BE2C (cell line): ENCODE results near the gene RAI1.

Source experiments
- DNase-seq: peaks from one replicate; pipeline ENCODE4 v3.0.0-alpha.2; 2020
- H3K27me3 ChIP-seq: fragments of 250-450 bp; sonication (Bioruptor Pico); 2 replicates; pipeline ENCODE4 v1.5.1; 2020; ENCODE audit warnings: mild to moderate bottlenecking
- H3K36me3 ChIP-seq: fragments of 250-450 bp; sonication (Bioruptor Pico); 2 replicates; pipeline ENCODE4 v1.5.1; 2020; ENCODE audit warnings: mild to moderate bottlenecking
- H3K4me1 ChIP-seq: fragments of 250-450 bp; sonication (Bioruptor Pico); 2 replicates; pipeline ENCODE4 v1.5.1; 2020
- H3K4me3 ChIP-seq: 2 replicates; pipeline ENCODE4 v1.5.1; 2011; ENCODE audit warnings: low read depth, low read length
- H3K9me3 ChIP-seq: fragments of 250-450 bp; sonication (Bioruptor Pico); 2 replicates; pipeline ENCODE4 v1.5.1; 2020
- TF ChIP-seq, protein P1 (sequence below): IDR thresholded peaks from 2 replicates; pipeline ENCODE4 v1.5.1; 2012; ENCODE audit warnings: mild to moderate bottlenecking, low read depth, low read length

Gene RAI1

DNA sequence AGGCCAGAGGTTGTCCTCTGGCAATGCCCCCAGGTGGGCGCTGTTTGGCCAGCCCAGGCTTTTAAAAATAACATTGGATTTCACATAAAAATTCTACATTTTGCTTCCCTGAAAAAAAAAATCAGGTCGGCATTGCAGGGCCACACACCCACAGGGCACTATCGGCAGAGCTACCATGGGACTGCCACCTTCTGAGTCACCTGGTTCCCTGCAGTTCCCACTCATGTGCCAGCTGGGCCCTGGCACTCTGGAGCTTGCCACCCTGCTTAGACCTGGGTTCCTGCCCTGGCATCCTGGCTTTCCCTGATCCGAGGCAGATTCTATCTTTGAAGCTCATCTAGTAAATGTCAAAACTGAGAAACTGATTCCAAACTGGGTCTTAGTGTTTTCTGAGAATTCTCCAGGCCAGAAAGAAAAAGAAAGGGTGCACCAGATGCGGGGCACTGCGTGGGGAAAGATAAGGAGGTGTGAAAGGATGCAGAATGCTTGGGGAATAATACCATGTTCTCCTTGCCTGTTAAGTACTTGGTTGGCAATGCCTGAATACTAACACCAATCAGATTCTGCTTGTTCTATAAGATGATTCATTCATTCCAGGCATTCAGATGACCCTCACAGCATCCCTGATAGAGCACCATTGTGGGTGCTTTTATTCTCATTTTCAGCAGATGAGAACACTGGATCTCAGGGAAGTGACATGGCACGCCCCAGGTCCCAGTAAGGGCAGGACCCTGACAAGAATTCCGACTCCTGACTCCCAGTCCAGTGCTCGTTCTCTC lies 51.8 kb downstream of the RAI1 start:
- TF ChIP-seq, protein P1, sequence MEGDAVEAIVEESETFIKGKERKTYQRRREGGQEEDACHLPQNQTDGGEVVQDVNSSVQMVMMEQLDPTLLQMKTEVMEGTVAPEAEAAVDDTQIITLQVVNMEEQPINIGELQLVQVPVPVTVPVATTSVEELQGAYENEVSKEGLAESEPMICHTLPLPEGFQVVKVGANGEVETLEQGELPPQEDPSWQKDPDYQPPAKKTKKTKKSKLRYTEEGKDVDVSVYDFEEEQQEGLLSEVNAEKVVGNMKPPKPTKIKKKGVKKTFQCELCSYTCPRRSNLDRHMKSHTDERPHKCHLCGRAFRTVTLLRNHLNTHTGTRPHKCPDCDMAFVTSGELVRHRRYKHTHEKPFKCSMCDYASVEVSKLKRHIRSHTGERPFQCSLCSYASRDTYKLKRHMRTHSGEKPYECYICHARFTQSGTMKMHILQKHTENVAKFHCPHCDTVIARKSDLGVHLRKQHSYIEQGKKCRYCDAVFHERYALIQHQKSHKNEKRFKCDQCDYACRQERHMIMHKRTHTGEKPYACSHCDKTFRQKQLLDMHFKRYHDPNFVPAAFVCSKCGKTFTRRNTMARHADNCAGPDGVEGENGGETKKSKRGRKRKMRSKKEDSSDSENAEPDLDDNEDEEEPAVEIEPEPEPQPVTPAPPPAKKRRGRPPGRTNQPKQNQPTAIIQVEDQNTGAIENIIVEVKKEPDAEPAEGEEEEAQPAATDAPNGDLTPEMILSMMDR, result no peak
- Histone ChIP-seq H3K9me3 (no peaks in the 10 kb centered on the region), H3K27me3 (no peaks in the 10 kb centered on the region), H3K36me3 (no peaks in the 10 kb centered on the region), H3K4me3 (no peak overlapping the region), H3K4me1 (peaks cover 5% of the 10 kb centered on the region)
- DNase-seq, result no peak

DNA sequence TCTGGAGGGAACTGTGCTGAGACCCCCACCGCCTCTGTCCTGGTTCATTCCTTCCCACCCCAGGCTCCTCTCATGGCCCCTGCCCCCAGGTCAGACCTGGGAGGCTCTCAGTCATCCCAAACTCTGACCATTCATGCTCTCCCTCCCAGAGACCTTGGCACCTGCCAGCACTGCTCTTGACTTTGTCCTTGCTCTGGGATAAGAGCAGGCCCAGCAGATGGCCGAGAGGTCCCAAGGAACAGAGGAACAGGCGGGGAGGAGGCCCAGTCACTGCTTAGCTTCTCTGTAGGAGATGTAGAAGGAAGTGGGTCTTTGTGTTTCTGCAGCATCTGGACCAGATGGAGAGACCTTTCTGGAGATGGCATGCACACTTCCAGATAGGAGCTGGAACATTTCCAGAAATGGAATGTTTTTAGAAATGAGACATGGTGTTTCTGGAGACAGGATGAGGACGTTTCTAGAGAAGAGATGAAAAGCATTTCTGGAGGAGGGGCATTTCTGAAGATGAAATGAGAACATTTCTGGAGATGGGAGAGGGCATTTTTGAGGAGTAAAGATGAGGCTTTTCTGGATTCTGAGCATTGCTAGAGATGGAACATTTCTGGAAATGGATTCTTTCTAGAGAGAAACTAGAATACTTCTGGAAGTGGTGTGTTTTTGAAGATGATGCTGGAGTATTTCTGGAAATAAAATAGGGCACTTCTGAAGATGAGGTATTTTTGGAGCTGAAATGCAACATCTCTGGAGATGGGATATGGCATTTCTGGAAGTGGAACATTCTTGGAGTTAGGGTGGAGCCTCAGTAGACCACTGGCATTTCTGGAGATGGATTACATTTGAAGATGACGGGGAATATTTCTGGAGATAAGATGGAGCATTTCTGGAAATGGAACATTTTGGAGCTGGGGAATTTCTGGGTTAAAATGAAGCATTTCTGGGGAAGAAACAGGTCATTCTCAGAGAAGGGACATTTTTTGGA lies 55.2 kb downstream of the RAI1 start:
- TF ChIP-seq, protein P1, result no peak
- DNase-seq, result no peak
- Histone ChIP-seq H3K36me3 (no peaks in the 10 kb centered on the region), H3K9me3 (no peaks in the 10 kb centered on the region), H3K4me3 (no peak overlapping the region), H3K27me3 (no peaks in the 10 kb centered on the region), H3K4me1 (peaks cover 26% of the 10 kb centered on the region)

DNA sequence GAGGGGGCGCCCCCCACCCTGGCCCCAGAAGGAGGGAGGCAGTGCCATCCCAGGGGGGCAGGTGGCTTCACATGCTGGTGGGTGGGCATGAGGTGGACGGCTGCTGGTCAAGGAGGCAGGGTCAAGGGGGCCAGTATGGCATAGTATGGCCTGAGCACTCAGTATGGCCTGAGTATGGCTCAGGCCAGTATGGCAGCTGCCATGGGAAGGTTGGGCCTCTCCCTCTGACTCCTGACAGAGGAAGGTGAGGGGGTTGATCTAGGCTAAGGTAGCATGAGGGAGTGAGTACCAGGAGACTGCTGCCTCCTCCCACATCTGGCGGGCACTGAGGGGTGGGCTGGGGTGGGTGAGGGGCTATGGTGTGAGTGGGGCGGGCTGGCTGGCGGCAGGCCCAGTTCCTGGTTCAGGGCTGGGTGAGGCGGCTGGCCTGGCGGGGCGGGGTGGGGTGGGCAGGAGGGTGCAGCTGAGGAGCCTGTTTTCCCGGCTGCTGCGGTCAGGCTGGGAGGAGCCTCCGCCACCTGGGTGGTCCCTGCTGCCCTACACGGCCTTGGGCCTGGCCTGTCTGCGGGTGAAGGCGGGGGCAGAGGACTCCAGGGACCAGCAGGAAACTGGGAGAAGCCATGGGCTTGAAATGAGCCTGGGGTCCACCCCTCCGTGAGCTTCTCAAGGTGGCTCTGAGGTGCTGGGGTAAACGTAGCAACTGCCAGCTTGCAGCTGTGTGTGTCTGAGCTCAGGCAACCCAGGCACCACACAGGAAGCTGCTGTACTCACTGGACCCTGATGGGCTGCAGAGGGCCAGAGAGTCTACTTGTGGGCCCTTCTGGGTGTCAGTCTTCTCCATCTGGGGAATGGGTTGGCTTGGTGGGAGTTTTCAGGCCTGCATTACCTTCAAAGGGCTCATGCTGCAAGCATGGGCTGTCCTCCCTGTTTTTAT lies 57.0 kb downstream of the RAI1 start:
- TF ChIP-seq, protein P1, result no peak
- peak; percentile 57 for DNase-seq

DNA sequence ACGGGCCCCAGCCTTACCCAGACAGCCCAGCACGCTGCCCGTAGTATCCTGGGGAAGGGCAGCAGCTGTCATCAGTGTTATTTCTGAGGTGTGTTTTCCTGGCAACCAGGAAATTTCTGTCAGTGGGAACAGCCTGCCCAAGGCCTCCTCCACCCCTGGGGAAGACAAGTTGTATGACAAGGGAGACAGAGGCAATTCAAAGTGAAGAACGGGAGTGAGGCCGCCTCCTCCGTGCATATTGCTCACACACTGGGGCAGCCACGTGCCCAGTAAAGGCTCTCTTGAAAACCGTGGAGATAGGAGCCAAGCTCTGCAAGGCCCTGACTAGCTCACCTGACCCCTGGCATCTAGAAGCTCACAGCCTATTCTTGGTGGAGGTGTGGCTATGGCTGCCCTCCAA lies 57.6 kb downstream of the RAI1 start:
- H3K36me3 ChIP-seq, result no peaks in the 10 kb centered on the region
- DNase-seq, result no peak
- no peak overlapping the region for H3K4me3 ChIP-seq
- peaks cover 26% of the 10 kb centered on the region for H3K4me1 ChIP-seq
- H3K9me3 ChIP-seq, result no peaks in the 10 kb centered on the region
- H3K27me3 ChIP-seq, result no peaks in the 10 kb centered on the region
- TF ChIP-seq, protein P1, result no peak

More for the DNA sequence above, 57.0 kb downstream of the RAI1 start:
- no peaks in the 10 kb centered on the region for H3K27me3 ChIP-seq
- peaks cover 26% of the 10 kb centered on the region for H3K4me1 ChIP-seq
- H3K9me3 ChIP-seq, result no peaks in the 10 kb centered on the region
- H3K36me3 ChIP-seq, result no peaks in the 10 kb centered on the region
- no peak overlapping the region for H3K4me3 ChIP-seq

DNA sequence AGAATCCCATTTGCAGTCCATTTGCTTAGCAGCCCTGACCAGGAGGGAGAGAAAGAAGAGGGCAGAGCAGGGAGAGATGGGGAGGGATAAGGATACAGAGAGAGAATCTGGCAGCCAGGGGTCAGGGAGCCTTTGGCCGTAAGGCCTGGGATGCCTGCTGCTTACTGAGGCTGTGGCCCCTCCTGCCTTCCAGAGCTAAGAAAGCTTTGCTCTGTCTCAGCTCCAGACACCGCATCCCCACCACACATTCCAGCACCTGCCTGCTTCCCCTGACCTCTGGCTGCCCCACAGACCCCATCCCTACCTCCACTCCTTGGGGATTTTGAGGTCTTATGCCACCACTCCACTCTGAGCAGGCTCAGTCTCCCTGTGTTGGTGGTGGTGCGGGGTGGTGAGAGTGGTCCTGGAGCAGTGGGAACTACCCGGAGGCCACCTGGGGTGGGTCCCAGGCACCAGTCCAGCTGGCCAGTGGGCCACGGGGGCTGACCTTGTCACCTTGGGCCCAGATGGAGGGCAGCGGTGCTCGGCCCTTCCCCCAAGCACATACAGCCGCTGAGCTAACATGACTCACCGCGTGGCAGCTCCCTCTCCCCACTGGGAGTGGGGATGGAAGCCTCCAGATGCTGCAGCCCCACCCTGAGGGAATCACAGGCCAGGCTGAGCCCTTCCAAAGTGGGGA lies 58.3 kb downstream of the RAI1 start:
- DNase-seq, result peak; percentile 50
- H3K9me3 ChIP-seq, result no peaks in the 10 kb centered on the region
- H3K36me3 ChIP-seq, result no peaks in the 10 kb centered on the region
- H3K4me1 ChIP-seq, result peaks cover 26% of the 10 kb centered on the region
- H3K4me3 ChIP-seq, result no peak overlapping the region
- H3K27me3 ChIP-seq, result no peaks in the 10 kb centered on the region
- TF ChIP-seq, protein P1, result no peak
